NT2/D1 (cell line): ENCODE measurements around the gene SMCO3.

ENCODE experiments used
- DNase-seq: peaks from one replicate; pipeline ENCODE4 v3.0.0-alpha.2; 2011; ENCODE audit warnings: low read depth, low spot score
- H3K27me3 ChIP-seq: 2 replicates; pipeline ENCODE4 v1.6.0; 2011; ENCODE audit warnings: mild to moderate bottlenecking; ENCODE audit not compliant: insufficient read length, insufficient read depth
- H3K36me3 ChIP-seq: 2 replicates; pipeline ENCODE4 v1.6.1; 2011; ENCODE audit warnings: mild to moderate bottlenecking, low read length, mixed read lengths; ENCODE audit not compliant: insufficient read depth, insufficient read length
- H3K4me1 ChIP-seq: 2 replicates; pipeline ENCODE4 v1.5.1; 2011; ENCODE audit not compliant: insufficient read depth, insufficient read length
- H3K4me3 ChIP-seq: 2 replicates; pipeline ENCODE4 v1.5.1; 2011; ENCODE audit warnings: low read depth; ENCODE audit not compliant: insufficient read length
- H3K9ac ChIP-seq: 2 replicates; pipeline ENCODE4 v1.6.0; 2011; ENCODE audit warnings: low read depth; ENCODE audit not compliant: insufficient read length
- H3K9me3 ChIP-seq: 2 replicates; pipeline ENCODE4 v1.5.1; 2011; ENCODE audit warnings: mild to moderate bottlenecking, low read length; ENCODE audit not compliant: insufficient read depth
- SUZ12 ChIP-seq: IDR thresholded peaks from 2 replicates; pipeline ENCODE4 v1.6.1; 2011; ENCODE audit not compliant: insufficient read length, insufficient read depth; ENCODE audit errors: extremely low read depth
- YY1 ChIP-seq: IDR thresholded peaks from 2 replicates; pipeline ENCODE4 v1.6.1; 2011; ENCODE audit not compliant: insufficient read length, insufficient read depth
- ZNF274 ChIP-seq: IDR thresholded peaks from 2 replicates; pipeline ENCODE4 v1.6.1; 2011; ENCODE audit warnings: mild to moderate bottlenecking, low read depth, low read length

Gene SMCO3

GRCh38 chr12:14810167-14810952 lies 3.6 kb downstream of the SMCO3 start:
- no peaks in the 10 kb centered on the region for H3K9me3 ChIP-seq
- H3K9ac ChIP-seq: no peak overlapping the region
- H3K4me3 ChIP-seq: no peak overlapping the region
- no peaks in the 10 kb centered on the region for H3K27me3 ChIP-seq
- TF ChIP-seq SUZ12: no peak
- TF ChIP-seq ZNF274: no peak
- TF ChIP-seq YY1: no peak
- H3K4me1 ChIP-seq: no peaks in the 10 kb centered on the region
- H3K36me3 ChIP-seq: no peaks in the 10 kb centered on the region
- DNase-seq: no peak

- TF ChIP-seq SUZ12: no peak
- no peak for TF ChIP-seq ZNF274
- no peak for TF ChIP-seq YY1
- Histone ChIP-seq H3K4me1 (no peaks in the 10 kb centered on the region), H3K27me3 (no peaks in the 10 kb centered on the region), H3K4me3 (peak overlapping the region; percentile 98), H3K9me3 (no peaks in the 10 kb centered on the region), H3K9ac (peak overlapping the region; percentile 79), H3K36me3 (peaks cover 32% of the 10 kb centered on the region)
- DNase-seq: no peak
Measured at GRCh38 chr12:14803830-14804160, 10.2 kb downstream of the SMCO3 start.

GRCh38 chr12:14803011-14803829 lies 10.8 kb downstream of the SMCO3 start, which contains the start of the genes C12orf60 and WBP11:
Gene C12orf60, plus strand, starts transcription at chr12:14803670. Its CDS starts 19,266 bp downstream, at chr12:14822936.
Gene WBP11, minus strand, starts transcription at chr12:14803478. Its CDS starts 2,095 bp downstream, at chr12:14801383.
- peak; percentile 100 for DNase-seq
- TF ChIP-seq YY1: peak; percentile 90
- TF ChIP-seq SUZ12: no peak
- Histone ChIP-seq H3K9me3 (no peaks in the 10 kb centered on the region), H3K9ac (peak within 1 kb of the TSS; percentile 97), H3K27me3 (no peaks in the 10 kb centered on the region), H3K36me3 (peaks cover 37% of the 10 kb centered on the region), H3K4me3 (peak within 1 kb of the TSS; percentile 98), H3K4me1 (no peaks in the 10 kb centered on the region)

- H3K4me1 ChIP-seq: no peaks in the 10 kb centered on the region
- no peak for DNase-seq
- H3K4me3 ChIP-seq: peak overlapping the region; percentile 98
- no peaks in the 10 kb centered on the region for H3K27me3 ChIP-seq
- H3K9me3 ChIP-seq: no peaks in the 10 kb centered on the region
- TF ChIP-seq SUZ12 (no peak), ZNF274 (no peak)
- H3K9ac ChIP-seq: peak overlapping the region; percentile 97
- peaks cover 43% of the 10 kb centered on the region for H3K36me3 ChIP-seq
Measured at GRCh38 chr12:14802721-14803010, 11.3 kb downstream of the SMCO3 start.

GRCh38 chr12:14802247-14802646 lies 11.7 kb downstream of the SMCO3 start:
- no peak for TF ChIP-seq ZNF274
- no peak for TF ChIP-seq YY1
- no peak for TF ChIP-seq SUZ12
- peak overlapping the region; percentile 97 for H3K9ac ChIP-seq
- no peaks in the 10 kb centered on the region for H3K27me3 ChIP-seq
- peaks cover 47% of the 10 kb centered on the region for H3K36me3 ChIP-seq
- H3K4me3 ChIP-seq: peak overlapping the region; percentile 98
- H3K9me3 ChIP-seq: no peaks in the 10 kb centered on the region
- no peaks in the 10 kb centered on the region for H3K4me1 ChIP-seq
- no peak for DNase-seq

- H3K4me3 ChIP-seq: no peak overlapping the region
- H3K4me1 ChIP-seq: no peaks in the 10 kb centered on the region
- no peak overlapping the region for H3K9ac ChIP-seq
- no peaks in the 10 kb centered on the region for H3K9me3 ChIP-seq
- peaks cover 96% of the 10 kb centered on the region for H3K36me3 ChIP-seq
- no peak for DNase-seq
- TF ChIP-seq YY1 (no peak), SUZ12 (no peak), ZNF274 (no peak)
- H3K27me3 ChIP-seq: no peaks in the 10 kb centered on the region
Measured at GRCh38 chr12:14795028-14795448, 18.9 kb downstream of the SMCO3 start.

- Histone ChIP-seq H3K4me1 (no peaks in the 10 kb centered on the region), H3K27me3 (no peaks in the 10 kb centered on the region), H3K4me3 (no peak overlapping the region), H3K9me3 (no peaks in the 10 kb centered on the region), H3K9ac (no peak overlapping the region), H3K36me3 (peaks cover 68% of the 10 kb centered on the region)
- TF ChIP-seq SUZ12 (no peak), YY1 (no peak), ZNF274 (no peak)
- DNase-seq: no peak
Measured at GRCh38 chr12:14785568-14785967, 28.4 kb downstream of the SMCO3 start.
